GM19324 (cell line): Measurements from ENCODE around the gene PCLO.
"Not testable (repeated sequence)": the region's sequence is repeated elsewhere in the genome, so short reads cannot be mapped to it uniquely, and the experiment has no call there.

ENCODE experiments used
- ATAC-seq: cut with Tn5 transposase; IDR thresholded peaks from one replicate; pipeline ENCODE4 v1.9.1; 2021; ENCODE audit warnings: mild to moderate bottlenecking, moderate library complexity; ENCODE audit not compliant: unreplicated experiment, low FRiP score

Gene PCLO

DNA sequence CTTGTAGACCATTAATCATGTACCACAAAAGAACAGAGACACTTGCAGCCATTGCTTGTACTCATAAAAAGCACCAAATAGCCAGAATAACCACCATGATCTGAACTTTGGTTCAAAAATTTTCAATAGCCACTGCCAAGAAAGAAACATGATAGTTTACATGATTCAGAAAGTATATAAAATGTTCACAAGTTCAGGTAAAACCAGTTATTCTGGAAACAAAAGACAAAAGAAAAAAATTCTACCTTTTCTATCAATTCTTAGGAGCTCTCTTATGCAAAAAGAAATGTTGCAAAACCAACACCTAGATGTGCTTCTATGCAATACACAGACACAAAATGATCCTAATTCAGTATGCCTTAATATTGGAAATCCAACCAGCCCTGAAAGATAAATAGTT, 108.7 kb downstream of the PCLO start:
- no peak for ATAC-seq

DNA sequence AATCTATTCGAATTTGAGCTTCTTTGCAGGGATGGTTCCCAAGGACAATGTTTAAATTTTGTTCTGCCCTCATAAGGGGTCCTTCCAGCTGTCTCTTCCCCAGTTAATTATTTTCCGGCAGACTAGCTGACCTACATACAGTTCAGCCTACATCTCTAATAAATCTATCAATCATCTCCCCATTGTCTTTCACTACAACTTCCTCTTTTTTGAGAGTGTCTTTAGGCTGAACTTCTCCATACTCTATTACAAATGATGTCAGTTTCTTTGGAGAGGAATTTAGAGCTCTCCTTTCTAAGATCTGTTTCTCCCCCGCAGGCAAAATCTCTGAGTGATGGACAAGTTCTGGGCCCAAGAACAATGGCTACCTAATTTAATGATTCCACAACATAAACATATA, 122.2 kb downstream of the PCLO start:
- no peak for ATAC-seq

DNA sequence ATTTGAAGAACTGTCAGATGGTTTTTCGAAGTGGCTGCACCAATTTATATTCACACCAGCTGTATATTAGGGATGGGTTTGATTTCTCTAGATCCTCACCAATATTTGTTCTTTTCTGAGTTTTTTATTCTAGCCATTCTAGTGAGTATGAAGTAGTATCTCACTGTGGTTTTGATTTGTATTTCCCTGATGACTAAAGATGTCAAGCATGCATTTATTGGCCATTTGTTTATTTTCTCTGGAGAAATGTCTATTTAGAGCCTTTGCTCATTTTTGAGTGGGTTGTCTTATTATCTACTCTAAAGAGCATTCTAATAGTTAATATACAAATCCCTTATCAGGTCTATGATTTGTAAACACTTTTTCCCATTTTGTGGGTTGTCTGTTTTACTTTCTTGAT, 123.9 kb downstream of the PCLO start:
- ATAC-seq = no peak

DNA sequence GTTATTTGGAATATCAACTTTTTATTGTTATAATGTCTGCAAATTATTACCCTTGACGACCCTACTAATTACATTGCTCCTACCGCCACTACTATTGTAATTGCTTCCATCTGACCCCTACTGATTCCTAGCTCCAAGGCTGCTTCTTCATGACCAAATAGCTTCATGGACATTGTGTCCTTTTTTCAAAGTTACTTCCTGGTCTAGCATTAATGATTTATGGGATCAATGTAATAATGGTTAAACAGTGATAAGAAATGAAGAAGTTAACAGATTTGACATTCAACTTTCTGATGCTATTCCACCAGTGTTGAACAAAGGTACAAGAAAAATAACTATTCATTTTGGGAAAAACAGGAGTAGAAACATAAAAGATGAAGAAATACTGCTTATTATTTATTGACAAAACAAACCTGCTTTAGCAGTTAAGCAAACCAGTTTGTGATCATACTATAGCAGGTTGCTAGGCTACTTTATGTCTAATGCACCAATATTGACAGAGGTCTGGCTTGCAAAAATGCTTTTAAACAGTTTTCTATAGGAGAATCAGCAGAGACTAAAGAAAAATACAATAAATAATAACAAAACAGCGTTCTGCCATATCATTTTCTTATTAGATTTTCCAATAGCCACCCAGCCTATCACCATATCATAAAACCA, 125.8 kb downstream of the PCLO start:
- ATAC-seq = no peak

DNA sequence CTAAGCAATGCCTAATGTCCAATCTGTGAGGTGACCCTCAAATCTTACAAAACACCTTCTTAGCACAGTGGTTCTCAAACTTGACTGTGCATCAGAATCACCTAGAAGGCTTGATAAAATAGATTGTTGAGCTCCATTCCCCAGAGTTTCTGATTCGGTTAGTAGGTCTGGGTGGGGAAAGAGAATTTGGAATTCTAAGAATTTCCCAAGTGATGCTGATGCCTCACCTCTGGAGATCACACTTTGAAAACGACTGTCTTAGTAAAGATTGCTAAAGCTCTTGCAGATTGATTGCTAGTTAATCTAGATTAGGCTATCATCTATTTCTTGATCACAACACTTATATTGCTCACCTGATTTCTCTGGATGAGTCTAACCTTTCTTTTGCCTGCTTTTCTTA, 126.6 kb downstream of the PCLO start:
- ATAC-seq = no peak

DNA sequence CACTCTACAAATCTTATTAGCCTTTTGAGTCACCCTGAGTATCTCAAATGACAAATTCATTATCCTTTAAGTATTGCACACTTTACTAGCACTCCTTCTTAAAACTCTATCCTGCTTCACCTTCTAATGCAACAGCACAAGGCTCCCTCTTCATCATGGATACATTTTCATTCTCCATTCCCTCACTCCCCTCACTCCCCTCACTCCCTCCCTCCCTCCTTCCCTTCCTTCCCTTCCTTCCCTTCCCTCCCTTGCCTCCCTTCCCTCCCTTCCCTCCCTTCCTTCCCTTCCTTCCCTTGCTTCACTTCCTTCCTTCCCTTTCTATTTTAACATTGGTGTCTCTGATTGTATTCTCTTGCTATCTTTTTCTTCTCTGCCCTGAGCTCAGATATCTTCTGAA, 130.5 kb downstream of the PCLO start:
- ATAC-seq = no peak

DNA sequence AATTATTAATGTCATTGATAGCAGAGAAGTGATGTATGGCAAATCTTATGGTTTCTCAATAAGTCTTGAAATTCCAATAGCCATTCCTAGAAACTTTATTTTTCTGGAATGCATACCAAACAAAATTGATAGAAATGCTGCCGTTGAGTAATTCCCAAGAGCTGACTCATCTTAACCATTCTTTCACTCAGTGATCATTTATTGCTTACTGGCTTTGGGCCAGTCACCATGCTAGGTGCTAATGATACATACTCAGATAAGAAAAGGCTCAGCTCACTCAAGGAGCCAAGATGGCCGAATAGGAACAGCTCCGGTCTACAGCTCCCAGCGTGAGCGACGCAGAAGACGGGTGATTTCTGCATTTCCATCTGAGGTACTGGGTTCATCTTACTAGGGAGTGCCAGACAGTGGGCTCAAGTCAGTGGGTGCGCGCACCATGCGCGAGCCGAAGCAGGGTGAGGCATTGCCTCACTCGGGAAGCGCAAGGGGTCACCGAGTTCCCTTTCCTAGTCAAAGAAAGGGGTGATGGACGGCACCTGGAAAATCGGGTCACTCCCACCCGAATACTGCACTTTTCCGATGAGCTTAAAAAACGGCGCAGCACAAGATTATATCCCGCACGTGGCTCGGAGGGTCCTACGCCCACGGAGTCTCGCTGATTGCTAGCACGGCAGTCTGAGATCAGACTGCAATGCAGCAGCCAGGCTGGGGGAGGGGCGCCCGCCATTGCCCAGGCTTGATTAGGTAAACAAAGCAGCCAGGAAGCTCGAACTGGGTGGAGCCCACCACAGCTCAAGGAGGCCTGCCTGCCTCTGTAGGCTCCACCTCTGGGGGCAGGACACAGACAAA, 138.6 kb downstream of the PCLO start:
- not testable (repeated sequence) for ATAC-seq

DNA sequence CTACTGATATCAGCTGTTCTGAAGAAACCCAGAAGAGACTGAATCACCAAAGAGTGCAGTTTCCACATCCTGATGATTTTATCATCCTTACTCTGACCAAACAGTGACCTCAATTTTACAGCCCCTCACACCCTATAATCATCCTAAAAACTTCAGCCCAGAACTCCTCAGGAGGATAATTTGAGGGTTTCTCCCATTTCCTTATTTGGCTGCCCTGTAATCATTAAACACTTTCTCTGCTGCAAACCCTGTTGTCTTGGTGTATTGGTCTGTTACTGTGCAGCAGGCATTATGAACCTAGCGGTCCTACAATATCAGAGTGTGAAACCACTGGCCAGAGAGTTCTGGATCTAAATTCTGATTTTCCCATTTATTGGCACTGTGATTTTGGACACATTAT, 141.7 kb downstream of the PCLO start:
- ATAC-seq = no peak

DNA sequence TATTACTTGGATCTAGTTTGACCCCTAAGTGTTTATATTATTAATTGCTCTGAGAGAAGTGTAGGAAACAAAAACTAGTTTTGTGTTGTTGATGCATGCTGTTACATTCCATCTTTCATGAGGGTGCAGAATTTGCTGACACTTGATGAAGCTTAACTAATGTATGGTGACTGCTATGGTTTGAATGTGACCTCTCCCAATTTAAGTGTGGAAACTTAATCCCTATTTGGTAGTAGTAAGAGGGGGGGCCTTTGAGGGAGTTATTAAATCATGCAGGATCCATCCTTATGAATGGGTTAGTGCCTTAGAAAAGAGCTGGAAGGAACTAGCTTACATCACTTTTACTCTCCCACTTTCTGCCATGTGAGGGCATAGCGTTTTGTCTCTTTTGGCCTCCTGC, 142.5 kb downstream of the PCLO start:
- ATAC-seq = no peak

DNA sequence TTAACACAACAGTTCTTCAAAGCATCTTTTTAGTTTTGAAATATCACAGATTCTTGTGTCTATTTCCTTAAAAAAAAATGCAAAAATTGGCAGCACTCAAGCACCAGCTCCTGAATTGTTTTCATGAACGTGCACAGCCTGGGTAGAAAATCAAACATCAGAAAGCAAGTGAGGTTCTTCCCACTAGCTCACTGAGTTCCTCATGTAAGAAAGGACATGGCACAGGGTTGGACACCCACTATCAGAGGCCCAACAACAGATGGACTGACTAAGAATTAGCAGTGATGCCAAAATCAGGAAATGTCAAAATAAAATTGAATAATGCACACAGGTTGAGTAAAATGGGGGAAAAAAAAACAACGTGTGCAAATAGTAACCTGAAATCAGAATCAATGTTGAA, 146.8 kb downstream of the PCLO start:
- no peak for ATAC-seq

DNA sequence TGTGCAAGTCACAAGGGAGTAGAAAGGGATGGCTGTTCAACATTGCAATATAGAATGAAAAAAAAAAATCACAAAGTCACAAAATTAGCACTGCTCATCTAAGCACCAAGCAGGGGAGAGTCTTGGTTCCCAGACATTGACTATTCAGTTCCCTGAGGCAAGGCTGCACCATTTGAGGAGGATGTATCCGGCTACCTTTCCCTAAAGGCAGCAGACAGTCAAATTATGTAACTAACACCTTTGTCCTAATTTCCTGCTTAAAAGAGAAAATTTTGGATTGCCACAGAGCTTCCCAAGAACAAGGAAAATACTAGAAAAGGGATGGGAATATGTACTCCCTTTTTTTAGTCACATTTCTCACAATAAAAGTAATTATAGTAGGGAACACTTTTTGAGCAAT, 148.1 kb downstream of the PCLO start:
- no peak for ATAC-seq

DNA sequence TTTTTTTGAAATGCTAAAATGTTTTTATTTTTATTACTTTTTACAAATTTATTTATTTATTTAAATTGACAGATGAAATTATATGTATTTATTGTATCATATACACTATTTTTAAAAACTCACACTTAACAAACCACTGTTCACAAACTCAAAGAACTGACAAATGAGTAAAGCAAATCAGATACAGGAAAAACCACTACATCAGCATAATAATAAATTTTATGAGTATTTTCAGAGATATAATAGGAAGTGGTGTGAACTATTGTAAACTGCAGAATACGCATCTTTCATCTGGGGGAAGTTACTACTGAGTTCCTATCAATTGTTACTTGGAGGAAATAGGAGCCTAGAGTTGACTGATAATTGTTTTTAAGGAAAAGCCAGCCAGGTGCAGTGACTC, 150.7 kb downstream of the PCLO start:
- no peak for ATAC-seq

DNA sequence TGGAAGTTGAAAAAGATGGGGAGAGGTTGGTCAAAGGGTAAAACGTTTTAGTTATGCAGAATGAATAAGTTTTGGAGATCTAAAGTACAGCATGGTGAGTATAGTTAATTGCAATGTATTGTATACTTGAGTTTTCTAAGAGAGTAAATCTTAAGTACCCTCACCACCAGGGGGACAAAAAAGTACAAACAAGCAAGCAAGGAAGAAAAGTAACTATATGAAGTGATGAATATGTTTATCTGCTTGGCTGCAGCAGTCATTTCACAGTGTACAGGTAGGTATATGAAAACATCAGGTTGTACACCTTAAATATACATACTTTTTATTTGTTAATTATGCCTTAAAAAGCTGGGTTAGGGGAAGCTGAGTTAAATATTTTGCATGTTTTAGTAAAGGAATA, 157.3 kb downstream of the PCLO start:
- no peak for ATAC-seq

DNA sequence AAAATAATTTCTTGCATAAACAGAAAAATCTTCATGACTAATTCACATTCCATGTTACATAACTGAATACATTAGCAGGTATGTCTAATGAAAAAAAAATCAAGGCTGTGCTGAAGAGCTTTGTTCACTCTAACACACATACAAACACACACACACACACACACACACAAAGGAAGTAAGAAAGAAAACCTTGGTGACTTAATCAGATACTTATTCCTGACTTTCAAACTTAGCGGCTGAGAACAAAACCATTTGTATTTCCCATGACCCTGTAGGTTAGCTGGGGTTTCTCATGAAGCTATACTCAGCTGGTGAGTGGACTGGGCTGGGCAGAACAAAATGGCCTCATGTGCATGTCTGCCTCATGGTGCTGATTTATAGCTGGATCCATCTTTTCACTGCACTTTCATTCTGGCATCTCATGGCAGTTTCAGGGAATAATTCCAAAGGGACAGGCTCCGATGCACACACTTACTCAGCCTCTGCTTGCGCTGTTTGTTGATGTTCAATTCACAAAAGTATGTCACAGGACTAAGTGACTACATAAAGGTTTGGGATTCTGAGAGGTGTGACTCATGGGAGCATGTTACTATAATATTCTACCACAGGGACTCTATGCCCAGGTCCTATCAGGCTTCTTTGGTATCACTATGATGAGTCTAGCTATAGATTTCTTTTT, 161.2 kb downstream of the PCLO start:
- no peak for ATAC-seq

DNA sequence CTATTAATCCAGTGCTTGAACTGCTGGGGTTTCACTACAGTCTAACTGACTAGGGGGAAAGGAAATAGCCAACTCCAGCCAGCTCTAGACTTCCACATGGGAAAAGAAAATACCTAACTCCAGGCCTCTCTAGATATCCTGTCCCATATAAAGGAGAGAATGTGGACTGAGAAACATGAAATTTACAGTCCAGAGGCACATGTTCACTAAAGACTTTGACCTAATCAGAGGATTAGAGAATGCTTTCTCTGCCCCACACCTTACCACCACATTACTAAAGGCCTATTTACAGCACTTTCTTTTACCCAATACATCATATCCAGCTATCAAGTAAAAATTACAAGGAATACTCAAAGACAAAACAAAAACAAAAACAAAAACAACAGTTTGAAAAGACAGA, 164.2 kb downstream of the PCLO start:
- no peak for ATAC-seq

DNA sequence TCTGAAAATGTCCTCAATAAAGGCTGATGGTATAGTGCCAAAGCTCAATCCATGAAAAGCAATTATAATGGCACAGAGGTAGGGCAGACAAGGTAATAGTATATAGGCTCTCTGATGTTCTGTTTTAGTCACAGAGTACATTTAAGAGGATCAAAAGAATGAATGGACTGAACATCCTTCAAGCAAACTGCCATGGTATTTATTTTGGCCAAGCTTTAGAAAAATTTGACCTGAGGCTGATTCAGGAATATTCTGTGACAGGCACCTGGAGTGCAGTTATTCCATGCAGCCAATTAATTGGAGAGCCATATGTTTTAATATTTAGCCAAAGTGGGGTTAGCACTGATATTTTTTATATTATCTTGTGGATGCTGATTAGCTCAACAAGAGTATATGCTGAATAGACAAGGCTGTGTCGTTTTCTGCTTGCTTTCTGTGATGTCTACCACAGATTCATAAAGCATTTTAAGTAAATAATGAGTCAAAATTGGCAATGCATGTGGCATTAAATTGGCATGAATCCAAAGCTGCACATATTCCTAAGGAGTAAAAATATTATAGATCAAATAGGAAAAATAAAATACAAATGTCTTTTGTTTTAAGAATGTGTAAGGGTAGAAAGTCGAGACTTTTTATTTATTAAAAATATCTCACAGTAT, 177.4 kb downstream of the PCLO start:
- ATAC-seq = no peak

DNA sequence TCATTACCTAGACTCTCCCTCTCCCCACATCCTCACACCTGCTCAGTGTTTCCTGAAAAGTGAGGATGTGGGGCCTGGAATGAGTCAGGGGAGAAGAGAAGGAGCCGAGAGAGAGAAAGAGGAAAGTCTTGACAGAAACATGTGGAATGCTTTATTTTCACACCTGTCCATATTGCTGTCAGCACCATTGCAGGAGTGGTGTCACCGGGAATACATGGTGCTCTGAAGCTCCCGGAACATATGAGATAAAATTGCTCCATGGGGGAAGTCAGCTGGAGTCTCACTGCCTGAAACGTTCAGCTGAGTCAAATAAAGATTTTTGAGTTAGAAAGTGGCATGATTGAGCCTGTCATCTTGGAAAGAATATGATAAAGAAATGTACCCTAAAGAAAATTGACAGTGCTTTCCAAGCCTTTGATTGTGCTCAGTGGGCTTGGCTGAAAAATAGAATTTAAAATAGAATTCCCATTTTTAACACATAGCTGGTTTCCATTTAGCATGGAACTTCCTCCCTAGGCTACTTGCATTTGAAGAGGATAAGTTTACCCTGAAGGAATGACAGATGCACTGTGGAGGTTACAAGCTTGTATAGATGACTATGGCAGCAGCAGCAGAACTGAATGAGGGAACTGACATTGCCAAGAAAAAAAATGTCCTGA, 182.4 kb downstream of the PCLO start:
- ATAC-seq = no peak

DNA sequence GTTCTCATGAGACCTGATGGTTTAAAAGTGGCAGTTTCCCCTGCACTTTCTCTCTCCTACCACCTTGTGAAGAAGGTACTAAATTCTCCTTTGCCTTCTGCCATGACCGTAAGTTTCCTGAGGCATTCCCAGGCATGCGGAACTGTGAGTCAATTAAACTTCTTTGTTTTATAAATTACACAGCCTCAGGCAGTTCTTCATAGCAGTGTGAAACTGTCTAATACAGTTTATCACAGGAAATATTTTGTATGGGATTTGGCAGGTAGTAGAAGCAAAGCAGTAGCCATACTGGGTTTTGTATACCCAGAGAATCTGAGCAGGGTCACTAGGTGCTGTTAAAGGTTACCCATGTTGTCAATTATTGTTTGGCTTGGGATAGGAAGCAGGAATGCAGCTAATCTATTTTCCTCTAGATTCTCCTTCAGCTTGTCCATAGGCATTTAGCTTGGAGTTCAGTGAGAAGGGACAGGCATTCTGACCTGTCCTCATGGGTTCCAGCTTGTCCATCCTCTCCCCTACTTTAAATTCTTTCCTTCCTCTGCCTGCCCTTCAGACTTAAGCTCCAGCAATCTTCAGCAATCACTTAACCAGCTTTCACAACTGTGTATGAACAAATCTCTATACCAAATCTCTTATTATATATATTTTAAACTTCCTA, 186.7 kb downstream of the PCLO start:
- ATAC-seq = no peak

DNA sequence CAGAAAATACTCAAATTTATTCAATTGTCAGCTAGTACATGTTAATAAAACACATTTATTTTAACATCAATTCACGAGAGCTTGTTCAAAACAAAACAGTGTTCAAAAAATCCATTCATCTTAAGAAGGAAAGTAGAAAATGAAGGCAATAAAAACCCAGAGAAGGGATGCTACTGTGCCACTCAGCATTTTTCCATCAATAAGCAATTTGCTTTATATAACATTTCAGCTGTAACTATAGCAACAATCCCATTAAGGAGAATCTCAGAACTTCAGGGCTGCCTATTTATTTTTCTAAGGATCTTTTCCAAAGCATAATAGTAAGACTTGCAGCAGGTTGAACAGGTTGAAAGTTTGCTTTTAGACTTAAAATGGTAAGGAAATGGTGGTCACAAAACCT, 190.5 kb downstream of the PCLO start:
- no peak for ATAC-seq
